ENCODE data around the gene UBA7.
A peak's percentile ranks its signal among the peaks of the same experiment; 100 is the strongest.

DNA sequence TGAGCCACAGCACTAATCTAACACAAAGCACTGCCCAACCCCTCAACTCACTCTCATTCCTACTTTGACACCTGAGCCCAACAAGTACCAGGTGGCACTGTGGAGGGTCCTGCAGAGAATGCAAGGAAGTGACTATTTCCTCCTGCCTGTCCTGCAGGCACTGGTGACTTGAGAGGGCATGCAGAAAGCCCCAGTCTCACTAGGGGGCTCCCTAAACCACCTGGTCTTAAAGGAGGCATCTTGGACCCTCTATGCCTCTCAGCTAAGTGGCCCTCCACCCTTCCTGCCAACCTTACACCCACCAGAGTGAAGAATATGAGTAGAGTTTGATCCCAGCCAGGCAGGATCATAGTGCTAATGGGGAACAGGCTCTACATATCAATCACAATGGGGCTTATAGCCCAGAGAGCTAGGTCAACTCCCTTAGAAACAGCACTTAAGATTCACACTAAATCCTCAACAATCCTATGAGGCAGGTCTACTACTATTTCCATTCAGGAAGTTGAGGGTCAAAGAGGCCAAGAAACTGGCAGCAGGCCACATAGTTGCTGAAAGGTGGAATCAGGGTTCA is 27.5 kb upstream of the UBA7 start:
- no peak for TF ChIP-seq EZH2 (IDR thresholded peaks at IDR 0.05; ENCODE audit: low read depth, low read length, severe bottlenecking)
- TF ChIP-seq POLR2A (IDR thresholded peaks at IDR 0.05; ENCODE audit: control extremely low read depth in 1 of 2, low read depth in 2 of 2, low read length in 2 of 2): no peak
- TF ChIP-seq SIN3A (conservative IDR thresholded peaks at IDR 0.05 in 1 of 2, IDR thresholded peaks at IDR 0.05 in 1 of 2; ENCODE audit: low read depth in 1 of 2, low read length in 2 of 2): no peak
- no peak for TF ChIP-seq BRCA1 (IDR thresholded peaks at IDR 0.05; ENCODE audit: low read depth, low read length)
- TF ChIP-seq SP1 (IDR thresholded peaks at IDR 0.05; ENCODE audit: low read depth, low read length): no peak
- no peak for TF ChIP-seq ZNF274 (IDR thresholded peaks at IDR 0.05; ENCODE audit: borderline replicate concordance, extremely low read depth, low read length)
- no peak for TF ChIP-seq EP300 (IDR thresholded peaks at IDR 0.05; ENCODE audit: borderline replicate concordance in 1 of 2, low read depth in 2 of 2, low read length in 2 of 2)
- TF ChIP-seq CTCF (IDR thresholded peaks at IDR 0.05; ENCODE audit: control extremely low read depth in 1 of 3, insufficient read depth in 1 of 3, low read depth in 1 of 3, low read length in 3 of 3): peak; percentile 67 to 73 (median 70)
- TF ChIP-seq TAF1 (IDR thresholded peaks at IDR 0.05; ENCODE audit: low read depth, low read length): no peak
- TF ChIP-seq BCL11A (IDR thresholded peaks at IDR 0.05; ENCODE audit: low read depth in 2 of 2, low read length in 2 of 2): no peak
- TF ChIP-seq, protein P1, sequence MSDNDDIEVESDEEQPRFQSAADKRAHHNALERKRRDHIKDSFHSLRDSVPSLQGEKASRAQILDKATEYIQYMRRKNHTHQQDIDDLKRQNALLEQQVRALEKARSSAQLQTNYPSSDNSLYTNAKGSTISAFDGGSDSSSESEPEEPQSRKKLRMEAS (IDR thresholded peaks at IDR 0.05): 0 out of 2 replicates have a peak, but pooled peaks have one; percentile 22
